ENCODE results near the gene EFHD2.
"Not testable (repeated sequence)": the region's sequence is repeated elsewhere in the genome, so short reads cannot be mapped to it uniquely, and the experiment has no call there.

The EFHD2 gene

GRCh38 chr1:15456313-15456954, 46.7 kb downstream of the EFHD2 start, which contains the start of gene CELA2A:
Gene CELA2A (plus strand): TSS chr1:15456732. CDS start chr1:15456754, 22 bp downstream.
- no peak for DNase-seq

- no peak for DNase-seq
Observed at GRCh38 chr1:15457585-15457984, 47.9 kb downstream of the EFHD2 start.

DNA sequence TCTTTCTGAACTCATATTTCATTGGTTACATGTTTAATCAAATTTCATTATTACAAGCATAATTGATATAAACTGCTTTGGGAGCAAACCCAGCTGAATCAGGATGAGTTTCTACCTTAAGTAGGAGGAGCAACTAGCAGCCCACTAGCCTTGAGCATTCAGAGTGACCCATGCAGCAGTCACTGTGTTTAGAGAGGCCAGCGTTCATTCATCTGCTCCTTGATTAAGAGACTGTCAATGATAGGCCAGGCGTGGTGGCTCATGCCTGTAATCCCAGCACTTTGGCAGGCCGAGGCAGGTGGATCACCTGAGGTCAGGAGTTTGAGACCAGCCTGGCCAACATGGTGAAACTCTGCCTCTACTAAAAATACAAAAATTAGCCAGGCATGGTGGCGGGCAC, 48.7 kb downstream of the EFHD2 start:
- not testable (repeated sequence) for DNase-seq

GRCh38 chr1:15459771-15460707, 50.4 kb downstream of the EFHD2 start:
- no peak for DNase-seq

GRCh38 chr1:15460708-15461095, 51.0 kb downstream of the EFHD2 start:
- no peak for DNase-seq

GRCh38 chr1:15463064-15463800, 53.5 kb downstream of the EFHD2 start:
- not testable (repeated sequence) for DNase-seq

GRCh38 chr1:15463926-15464322, 54.2 kb downstream of the EFHD2 start:
- DNase-seq = not testable (repeated sequence)

DNA sequence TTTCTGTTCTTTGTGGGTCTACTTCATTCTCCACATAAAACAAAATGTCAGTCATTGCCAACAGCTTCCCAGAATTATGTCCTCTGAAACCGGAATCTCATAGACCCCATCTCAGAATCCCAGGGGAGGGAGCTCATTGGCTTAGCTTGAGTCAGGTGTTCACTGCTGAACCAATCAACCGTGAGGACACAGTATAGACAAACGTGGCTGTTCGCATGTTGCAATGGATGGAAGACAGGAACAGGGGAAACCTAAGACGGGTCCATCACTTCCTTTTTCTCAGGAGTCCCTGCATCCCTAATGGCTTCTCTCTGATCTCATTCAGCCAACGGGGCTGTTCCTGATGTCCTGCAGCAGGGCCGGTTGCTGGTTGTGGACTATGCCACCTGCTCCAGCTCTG, 56.0 kb downstream of the EFHD2 start:
- DNase-seq = no peak

DNA sequence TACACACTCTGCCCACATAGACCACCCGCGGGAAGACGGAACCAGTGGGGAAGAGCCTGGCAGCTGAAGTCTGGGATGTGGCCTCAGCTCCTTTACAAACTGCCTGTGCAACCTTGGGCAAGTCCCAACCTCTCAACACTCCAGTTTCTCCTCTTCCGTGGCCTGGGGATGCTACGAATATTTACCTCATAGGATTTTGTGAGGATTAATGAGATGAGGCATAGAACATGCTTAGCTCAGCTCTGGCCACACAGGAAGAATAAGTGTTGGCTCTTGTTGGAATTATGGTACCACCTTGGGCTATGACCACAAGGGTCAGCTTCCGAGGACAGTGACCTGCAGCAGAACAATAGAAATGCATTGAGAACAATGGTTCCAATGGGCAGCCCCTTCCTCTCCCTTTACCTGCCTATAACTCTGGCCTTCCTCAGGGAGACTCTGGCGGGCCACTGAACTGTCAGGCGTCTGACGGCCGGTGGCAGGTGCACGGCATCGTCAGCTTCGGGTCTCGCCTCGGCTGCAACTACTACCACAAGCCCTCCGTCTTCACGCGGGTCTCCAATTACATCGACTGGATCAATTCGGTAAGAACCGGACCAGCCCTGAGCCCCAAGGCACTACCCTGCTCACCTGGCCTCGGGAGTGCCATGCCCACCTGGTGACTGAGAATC, 57.4 kb downstream of the EFHD2 start:
- DNase-seq = not testable (repeated sequence)

- DNase-seq = no peak
Observed at GRCh38 chr1:15468145-15468544, 58.5 kb downstream of the EFHD2 start.

DNA sequence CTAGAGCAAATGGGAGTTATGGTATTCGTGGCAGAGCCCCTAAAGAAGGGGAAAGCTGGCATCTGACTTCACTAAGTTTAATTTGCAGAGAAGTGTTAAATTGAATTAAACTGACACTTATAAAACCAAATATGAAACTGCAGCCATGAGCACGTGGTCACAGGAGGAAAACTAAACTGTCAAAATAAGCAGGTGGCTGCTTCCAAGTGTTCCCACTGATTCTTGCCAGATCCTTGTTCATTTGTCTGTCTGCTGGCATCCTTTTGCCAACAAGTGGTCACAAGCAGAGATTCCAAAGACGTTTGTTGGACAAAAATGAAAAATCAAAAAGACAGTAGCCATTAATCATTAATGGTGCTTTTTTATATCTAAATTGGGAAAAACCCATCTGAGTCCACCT, 59.7 kb downstream of the EFHD2 start:
- no peak for DNase-seq

GRCh38 chr1:15469821-15470448, 60.2 kb downstream of the EFHD2 start:
- not testable (repeated sequence) for DNase-seq

GRCh38 chr1:15471067-15471466, 61.4 kb downstream of the EFHD2 start:
- not testable (repeated sequence) for DNase-seq

DNA sequence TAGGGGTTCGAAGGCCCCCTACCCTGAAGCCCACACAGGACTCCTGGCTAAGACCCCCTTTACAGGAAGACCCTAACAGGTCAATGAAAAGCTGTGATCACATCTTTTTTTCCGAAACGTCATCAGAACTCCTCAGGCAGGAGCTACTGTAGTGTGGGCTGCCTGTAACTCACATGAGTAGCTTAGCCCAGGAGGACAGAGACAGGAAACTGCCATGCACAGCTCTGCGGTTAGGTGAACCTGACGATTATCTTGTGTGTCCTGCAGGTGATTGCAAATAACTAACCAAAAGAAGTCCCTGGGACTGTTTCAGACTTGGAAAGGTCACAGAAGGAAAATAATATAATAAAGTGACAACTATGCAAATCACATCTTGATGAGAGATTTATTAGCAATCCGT, 62.0 kb downstream of the EFHD2 start:
- not testable (repeated sequence) for DNase-seq

DNA sequence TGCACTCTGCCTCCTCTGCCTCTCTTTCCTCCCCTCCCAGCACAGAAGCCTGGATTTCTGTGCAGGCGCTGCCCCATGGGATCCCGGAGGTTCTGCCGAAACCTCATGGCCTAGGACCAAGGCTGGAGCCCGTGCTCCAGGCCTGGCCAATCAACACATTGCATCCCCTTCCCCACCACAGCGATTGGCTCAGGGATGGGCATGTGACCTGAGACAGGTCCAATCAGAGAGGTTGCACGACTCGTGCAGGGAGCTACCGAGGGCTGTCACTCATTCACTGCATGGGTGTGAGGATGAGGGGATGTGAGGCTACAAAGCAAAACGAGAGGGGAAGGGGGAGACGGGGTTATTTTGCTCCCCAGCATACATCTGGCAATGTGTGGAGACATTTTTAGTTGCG, 62.9 kb downstream of the EFHD2 start:
- no peak for DNase-seq

DNA sequence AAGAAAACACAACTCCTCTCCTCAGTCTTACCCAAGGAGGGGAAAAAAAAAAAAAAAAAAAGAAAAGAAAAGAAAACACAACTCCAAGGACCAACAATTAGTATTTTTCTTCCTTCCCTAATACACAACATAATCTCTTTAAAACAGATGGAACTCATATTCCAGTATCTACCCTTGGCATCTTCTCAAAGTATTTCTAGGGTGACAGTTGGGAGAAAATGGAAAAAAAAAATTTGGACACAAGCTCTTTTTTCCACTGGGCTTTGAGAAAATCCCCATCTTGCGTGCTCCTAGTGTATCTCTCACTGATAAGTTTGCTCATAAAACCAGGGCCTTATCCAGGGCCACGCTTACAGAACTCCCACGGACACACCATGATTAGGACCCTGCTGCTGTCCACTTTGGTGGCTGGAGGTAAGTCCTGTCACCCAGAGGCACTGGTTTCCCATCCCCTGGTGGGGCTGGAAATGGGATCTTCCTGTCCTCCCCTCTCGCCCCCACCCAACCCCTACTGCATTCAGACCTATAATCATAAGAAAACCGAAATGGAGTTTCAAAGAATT, 66.1 kb downstream of the EFHD2 start, which contains the start of gene CELA2B:
CELA2B (plus strand) TSS at position 353 of the 563 bp plus-strand sequence; CDS start at position 375, 22 bp downstream.
- no peak for DNase-seq

DNA sequence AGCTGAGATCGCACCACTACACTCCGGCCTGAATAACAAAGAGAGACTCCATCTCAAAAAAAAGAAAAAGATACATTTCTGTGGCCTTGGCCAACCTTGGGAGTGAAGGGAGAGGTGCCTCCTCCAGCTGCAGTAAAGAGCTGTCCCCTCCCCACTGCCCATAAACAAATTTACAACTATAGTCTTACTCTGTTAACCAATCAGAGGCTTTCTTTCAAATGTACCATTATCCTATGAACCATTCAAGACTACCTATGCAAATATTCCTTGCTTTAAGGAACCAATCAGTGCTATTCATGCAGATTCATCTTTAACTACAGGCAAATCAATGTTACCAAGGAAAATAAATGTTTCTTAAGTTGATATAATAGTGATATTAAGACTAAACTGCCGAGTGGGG, 67.2 kb downstream of the EFHD2 start:
- DNase-seq = no peak

GRCh38 chr1:15477646-15478212, 68.0 kb downstream of the EFHD2 start:
- DNase-seq = no peak
